ENCODE results near the gene NECTIN1. TPM values are rescaled to one million over a fixed set of nuclear protein-coding genes. Genes with fewer than 3 reads are reported as not detected.
A peak's percentile ranks its signal among the peaks of the same experiment; 100 is the strongest.

Gene NECTIN1
- total RNA-seq, 2 experiments from 2014 or later: 0.34 to 0.39 TPM

DNA sequence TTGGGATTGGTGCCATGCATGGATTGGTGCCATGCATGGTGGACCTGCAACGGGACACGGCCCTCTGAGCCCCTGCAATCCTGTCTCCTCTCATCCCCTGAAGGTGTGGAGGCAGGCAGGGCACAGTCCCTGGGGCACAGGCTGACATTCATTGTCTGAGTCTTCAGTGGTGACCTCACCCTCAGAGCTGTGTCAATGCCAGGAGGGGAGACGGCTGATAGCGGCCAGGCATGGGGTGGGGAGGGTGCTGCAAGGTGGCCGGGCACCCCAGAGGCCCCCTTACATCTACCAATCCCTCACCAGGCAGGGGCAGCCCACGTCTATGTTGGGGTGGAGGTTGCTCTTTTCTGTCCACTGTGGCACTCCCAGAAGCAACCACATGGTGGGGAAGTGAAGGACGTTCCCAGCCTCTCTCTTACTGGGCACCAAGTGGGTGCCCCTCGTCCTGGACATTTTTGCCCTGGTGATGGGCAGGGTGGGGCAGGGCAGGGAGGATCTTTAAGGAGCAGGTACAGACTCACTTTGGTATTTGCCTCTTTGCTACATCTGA is 47.6 kb downstream of the NECTIN1 start:
- Mint-ChIP-seq H3K27me3 (ENCODE audit: low read depth) (peaks cover 2% of the 10 kb centered on the region), H3K27ac (no peak overlapping the region), H3K4me3 (no peak overlapping the region), H3K36me3 (ENCODE audit: low read depth) (no peaks in the 10 kb centered on the region), H3K4me1 (ENCODE audit: low read depth) (peaks cover 11% of the 10 kb centered on the region), H3K9me3 (ENCODE audit: insufficient read depth) (no peaks in the 10 kb centered on the region)
- ATAC-seq (no peak), DNase-seq (no peak)
- POLR2A ChIA-PET: no interaction called here
- CTCF ChIA-PET: interaction anchor here (1.4 kb wide), 1 partner anchor 48 kb away, joined by 7 read pairs; the partner anchor contains the start of gene NECTIN1

DNA sequence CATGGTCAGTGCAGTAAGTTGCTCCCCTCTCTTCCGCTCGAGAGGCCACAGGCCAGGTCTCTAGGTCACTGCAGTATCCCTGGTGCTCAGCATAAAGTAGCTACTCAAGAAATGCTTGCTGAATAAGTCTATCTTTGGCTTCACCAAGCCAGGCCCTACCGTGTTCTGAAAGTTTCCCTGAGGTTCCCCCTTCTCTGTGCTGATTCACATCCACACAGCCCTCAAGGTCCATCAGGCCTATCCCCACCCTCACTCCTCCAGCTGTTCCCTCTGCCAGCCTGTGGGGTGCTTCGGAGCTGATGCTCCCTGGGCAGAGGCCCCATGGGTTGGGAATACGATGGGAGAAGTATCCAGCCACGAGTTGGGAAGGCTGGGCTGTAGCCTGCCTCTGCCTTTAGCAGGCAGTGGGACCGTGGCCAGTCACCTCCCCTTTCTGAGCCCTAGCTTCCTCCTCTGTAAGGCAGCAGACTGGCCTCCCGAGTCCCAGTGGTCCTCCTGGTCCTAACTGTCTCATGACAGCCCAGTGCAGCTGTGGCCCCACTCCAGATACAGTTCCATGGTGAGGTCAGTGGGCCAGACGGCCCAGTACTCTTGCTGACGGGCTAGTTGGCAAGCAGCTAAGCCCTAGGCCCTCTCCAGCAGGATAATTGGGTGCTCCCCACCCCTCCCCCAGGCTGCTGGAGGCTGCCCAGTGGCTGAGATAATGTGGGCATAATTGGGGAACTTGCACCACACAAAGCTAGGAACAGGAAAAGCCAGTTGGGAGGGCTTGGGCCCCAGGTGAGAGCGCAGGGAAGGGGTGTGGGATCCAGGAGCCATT is 48.2 kb downstream of the NECTIN1 start:
- ATAC-seq (no peak), DNase-seq (no peak)
- Mint-ChIP-seq H3K9me3 (ENCODE audit: insufficient read depth) (no peaks in the 10 kb centered on the region), H3K27me3 (ENCODE audit: low read depth) (no peaks in the 10 kb centered on the region), H3K4me3 (no peak overlapping the region), H3K36me3 (ENCODE audit: low read depth) (no peaks in the 10 kb centered on the region), H3K4me1 (ENCODE audit: low read depth) (peaks cover 11% of the 10 kb centered on the region), H3K27ac (no peak overlapping the region)
- CTCF ChIA-PET: no interaction called here
- POLR2A ChIA-PET: no interaction called here

DNA sequence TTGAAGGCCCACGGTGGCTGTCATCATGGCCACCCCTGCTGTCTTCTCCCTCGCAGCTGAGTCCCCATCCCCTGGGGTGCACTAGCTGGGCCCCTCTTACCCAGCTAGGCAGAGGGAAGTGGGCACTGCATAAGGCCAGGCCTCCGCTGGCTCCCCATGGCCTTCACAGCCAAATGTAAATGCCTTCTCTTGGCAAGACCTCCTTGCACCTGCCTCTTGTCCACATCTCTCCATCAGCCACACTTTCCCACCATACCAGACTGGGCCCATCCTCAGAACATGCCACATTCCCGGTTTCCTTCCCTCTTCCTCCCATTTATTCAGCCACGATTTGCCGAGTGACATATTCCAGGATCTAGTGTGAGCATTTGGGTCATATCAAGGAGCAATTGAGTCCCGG is 49.7 kb downstream of the NECTIN1 start:
- Mint-ChIP-seq H3K4me1 (ENCODE audit: low read depth) (peaks cover 15% of the 10 kb centered on the region), H3K27ac (no peak overlapping the region), H3K4me3 (no peak overlapping the region), H3K9me3 (ENCODE audit: insufficient read depth) (no peaks in the 10 kb centered on the region), H3K27me3 (ENCODE audit: low read depth) (no peaks in the 10 kb centered on the region), H3K36me3 (ENCODE audit: low read depth) (no peaks in the 10 kb centered on the region)
- POLR2A ChIA-PET: no interaction called here
- DNase-seq: no peak
- ATAC-seq: no peak
- CTCF ChIA-PET: no interaction called here

DNA sequence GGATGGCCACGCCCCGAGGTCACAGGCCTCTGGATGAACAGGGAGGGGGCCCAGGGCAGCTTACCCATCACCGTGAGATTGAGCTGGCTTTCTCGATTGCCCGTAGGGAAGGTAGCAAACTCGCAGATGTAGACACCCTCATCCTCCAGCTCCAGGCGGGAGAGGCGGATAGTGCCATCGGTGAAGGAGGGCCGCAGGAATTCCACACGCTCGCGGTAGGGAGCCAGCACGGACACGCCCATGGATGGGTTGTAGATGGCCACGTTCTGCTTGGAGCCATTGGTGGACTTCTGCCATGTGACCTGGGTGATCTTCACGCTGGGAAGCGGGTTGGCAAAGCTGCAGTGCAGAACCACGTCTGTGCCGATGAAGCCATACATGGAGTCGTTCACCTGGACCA is 50.6 kb downstream of the NECTIN1 start:
- Mint-ChIP-seq H3K9me3 (ENCODE audit: insufficient read depth) (no peaks in the 10 kb centered on the region), H3K4me1 (ENCODE audit: low read depth) (peaks cover 14% of the 10 kb centered on the region), H3K4me3 (no peak overlapping the region), H3K36me3 (ENCODE audit: low read depth) (no peaks in the 10 kb centered on the region), H3K27me3 (ENCODE audit: low read depth) (no peaks in the 10 kb centered on the region), H3K27ac (no peak overlapping the region)
- no peak for DNase-seq
- ATAC-seq: no peak
- ChIA-PET CTCF (no interaction called here), POLR2A (no interaction called here)

DNA sequence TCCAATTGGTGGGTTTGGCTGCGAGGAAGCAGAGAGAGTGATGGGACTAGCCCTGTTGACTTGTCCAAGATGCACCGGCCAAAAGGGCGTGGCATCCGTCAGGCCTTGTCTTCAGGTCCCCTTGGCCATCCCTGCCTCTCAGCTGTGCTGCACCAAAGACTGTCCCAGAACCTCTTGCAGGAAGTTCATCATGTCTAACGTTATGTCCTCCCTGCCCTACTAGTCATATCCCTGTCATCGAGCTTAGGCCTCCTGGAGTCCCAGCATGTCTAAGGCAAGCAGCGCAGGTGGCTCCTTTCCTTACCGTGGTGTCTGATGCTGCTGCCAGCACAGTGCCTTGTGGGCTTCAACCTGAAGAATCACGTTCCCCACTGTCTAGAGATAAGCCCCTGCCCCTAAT is 51.2 kb downstream of the NECTIN1 start:
- no peaks in the 10 kb centered on the region for H3K9me3 Mint-ChIP-seq (ENCODE audit: insufficient read depth)
- CTCF ChIA-PET: no interaction called here

DNA sequence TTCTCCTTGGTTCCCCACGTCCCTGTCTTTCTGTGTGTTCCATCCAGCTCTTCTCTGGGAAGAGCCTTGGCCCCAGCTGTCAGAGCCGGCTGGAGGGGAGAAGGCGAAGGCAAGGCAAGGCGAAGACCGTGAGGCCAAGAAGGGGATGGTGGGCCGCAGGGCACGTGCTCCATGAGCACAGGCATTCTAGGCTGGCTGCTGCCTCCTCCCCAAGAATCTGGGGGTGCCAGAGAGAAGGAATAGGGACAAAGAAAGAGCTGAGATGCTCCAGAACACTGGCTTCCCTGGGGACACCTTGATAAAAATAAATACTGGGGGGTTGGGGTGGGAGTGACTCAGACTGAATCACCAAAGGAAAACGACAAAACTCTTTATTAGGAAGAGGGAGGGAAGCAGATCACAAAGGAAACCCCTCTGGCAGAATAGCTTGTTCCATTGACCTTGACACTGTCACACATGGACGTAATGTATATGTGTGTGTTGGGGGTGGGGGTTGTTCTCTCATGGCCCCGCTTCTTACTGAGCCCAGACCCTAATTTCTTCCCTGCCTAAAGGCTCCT is 52.5 kb downstream of the NECTIN1 start:
- H3K36me3 Mint-ChIP-seq (ENCODE audit: low read depth): no peaks in the 10 kb centered on the region
- CTCF ChIA-PET: interaction anchor here (4.1 kb wide), 1 partner anchor 53 kb away, joined by 50 read pairs; the partner anchor contains the start of gene NECTIN1
- no peak overlapping the region for H3K4me3 Mint-ChIP-seq
- H3K27ac Mint-ChIP-seq: no peak overlapping the region
- no peak for DNase-seq
- no peak for ATAC-seq
- H3K9me3 Mint-ChIP-seq (ENCODE audit: insufficient read depth): no peaks in the 10 kb centered on the region
- no peaks in the 10 kb centered on the region for H3K27me3 Mint-ChIP-seq (ENCODE audit: low read depth)
- peaks cover 13% of the 10 kb centered on the region for H3K4me1 Mint-ChIP-seq (ENCODE audit: low read depth)
- POLR2A ChIA-PET: no interaction called here

More for the DNA sequence above, 51.2 kb downstream of the NECTIN1 start:
- H3K4me1 Mint-ChIP-seq (ENCODE audit: low read depth): peaks cover 13% of the 10 kb centered on the region
- H3K36me3 Mint-ChIP-seq (ENCODE audit: low read depth): no peaks in the 10 kb centered on the region
- POLR2A ChIA-PET: no interaction called here
- DNase-seq (no peak), ATAC-seq (no peak)
- no peak overlapping the region for H3K27ac Mint-ChIP-seq
- no peaks in the 10 kb centered on the region for H3K27me3 Mint-ChIP-seq (ENCODE audit: low read depth)
- H3K4me3 Mint-ChIP-seq: no peak overlapping the region

DNA sequence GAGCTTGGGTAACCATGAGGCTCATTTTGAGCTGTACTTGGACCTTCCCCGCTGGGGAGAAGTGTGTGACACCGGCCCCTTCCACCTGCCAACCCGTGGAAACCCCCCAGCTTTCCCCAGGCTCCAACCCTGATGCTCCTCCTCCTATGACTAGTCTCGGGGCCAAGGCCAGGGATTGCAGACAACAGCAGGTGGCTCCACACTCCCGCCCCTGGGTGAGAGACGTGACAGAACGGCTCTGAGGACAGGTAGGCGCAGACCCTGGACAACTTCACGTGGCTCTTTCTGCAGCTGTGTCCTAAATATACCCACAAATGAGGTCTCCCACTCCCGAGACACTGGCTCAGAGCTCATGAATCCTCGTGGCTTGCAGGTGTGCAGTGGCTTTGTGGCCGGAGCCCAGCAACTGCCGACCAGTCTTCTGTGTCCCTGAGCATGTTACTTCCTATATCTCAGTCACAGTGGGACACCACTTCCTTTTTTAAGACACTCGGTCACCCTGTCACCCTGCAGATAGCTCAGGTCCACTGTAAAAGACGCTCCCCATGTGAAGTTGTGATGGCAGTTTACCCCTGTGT is 55.2 kb downstream of the NECTIN1 start:
- Mint-ChIP-seq H3K4me3 (no peak overlapping the region), H3K9me3 (ENCODE audit: insufficient read depth) (no peaks in the 10 kb centered on the region), H3K36me3 (ENCODE audit: low read depth) (no peaks in the 10 kb centered on the region), H3K27ac (no peak overlapping the region), H3K27me3 (ENCODE audit: low read depth) (peaks cover 2% of the 10 kb centered on the region), H3K4me1 (ENCODE audit: low read depth) (peaks cover 13% of the 10 kb centered on the region)
- DNase-seq: peak; percentile 55
- CTCF ChIA-PET: interaction anchor here (0.9 to 4.1 kb wide), 5 partner anchors 12 to 629 kb away, joined by 3 to 50 read pairs (median 4); partner anchors contain the start of gene NECTIN1
- ATAC-seq: peak; percentile 71
- POLR2A ChIA-PET: no interaction called here

DNA sequence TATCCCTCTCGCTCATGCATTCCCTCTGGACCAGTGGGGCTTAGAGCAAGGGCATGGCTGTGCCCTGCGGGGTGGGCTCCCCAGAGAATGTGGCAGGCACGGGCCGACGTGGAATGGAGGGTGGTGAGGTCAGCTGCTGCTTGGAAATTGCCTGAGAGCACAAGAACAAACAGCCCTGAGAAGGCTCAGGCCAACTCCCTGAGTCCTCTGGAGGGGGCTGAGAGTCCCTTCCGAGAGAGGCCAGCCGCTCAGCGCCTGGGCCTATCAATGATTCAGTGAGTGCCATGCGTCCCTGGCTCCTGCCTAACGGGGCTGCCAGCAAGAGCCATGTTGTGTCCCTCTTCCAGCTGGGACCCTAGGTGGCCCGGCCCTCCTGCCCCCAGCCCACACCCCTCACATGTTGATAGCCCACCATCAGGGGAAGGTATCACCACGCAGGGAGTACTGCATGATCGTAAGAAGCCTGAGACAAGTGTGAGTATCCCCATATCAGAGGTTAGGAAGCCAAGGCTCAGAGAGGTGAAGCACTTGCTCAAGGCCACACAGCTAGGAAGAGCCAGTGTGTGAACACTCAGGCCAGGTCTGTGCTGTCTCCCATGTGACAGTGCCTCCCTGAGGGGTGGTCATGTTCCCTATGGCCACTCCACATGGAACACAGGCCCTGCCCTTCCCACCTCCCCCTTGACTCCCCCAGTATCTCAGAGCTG is 55.8 kb downstream of the NECTIN1 start:
- DNase-seq (no peak), ATAC-seq (no peak)
- H3K36me3 Mint-ChIP-seq (ENCODE audit: low read depth): no peaks in the 10 kb centered on the region
- no peak overlapping the region for H3K4me3 Mint-ChIP-seq
- no peaks in the 10 kb centered on the region for H3K9me3 Mint-ChIP-seq (ENCODE audit: insufficient read depth)
- peaks cover 13% of the 10 kb centered on the region for H3K4me1 Mint-ChIP-seq (ENCODE audit: low read depth)
- H3K27ac Mint-ChIP-seq: no peak overlapping the region
- peaks cover 2% of the 10 kb centered on the region for H3K27me3 Mint-ChIP-seq (ENCODE audit: low read depth)
- ChIA-PET CTCF (interaction anchor here (1.1 to 4.1 kb wide), 3 partner anchors 12 to 630 kb away, joined by 4 to 50 read pairs (median 5); partner anchors contain the start of gene NECTIN1), POLR2A (no interaction called here)

DNA sequence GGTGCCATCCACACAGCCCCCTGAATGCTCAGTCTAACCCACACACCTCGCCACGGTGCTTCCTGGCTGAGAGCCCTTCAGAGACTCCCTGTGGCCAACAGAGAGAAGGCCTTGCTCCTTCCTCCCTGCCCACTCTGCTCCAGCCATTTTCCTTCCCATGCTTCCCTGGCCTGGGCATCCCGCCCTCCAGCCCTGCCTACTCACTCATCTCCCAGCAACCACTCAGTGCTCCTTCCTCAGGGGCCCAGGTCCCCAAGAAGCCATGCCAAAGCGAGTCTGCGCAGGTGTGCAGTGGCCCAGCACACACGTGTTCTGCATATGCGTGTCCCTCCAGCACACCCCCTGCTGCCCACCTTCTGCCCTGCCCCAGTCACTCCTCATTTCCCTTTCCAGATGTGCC is 56.4 kb downstream of the NECTIN1 start:
- Mint-ChIP-seq H3K27me3 (ENCODE audit: low read depth) (peaks cover 2% of the 10 kb centered on the region), H3K27ac (no peak overlapping the region), H3K9me3 (ENCODE audit: insufficient read depth) (no peaks in the 10 kb centered on the region), H3K36me3 (ENCODE audit: low read depth) (no peaks in the 10 kb centered on the region), H3K4me1 (ENCODE audit: low read depth) (peaks cover 13% of the 10 kb centered on the region), H3K4me3 (no peak overlapping the region)
- POLR2A ChIA-PET: no interaction called here
- ATAC-seq (no peak), DNase-seq (no peak)
- CTCF ChIA-PET: no interaction called here

DNA sequence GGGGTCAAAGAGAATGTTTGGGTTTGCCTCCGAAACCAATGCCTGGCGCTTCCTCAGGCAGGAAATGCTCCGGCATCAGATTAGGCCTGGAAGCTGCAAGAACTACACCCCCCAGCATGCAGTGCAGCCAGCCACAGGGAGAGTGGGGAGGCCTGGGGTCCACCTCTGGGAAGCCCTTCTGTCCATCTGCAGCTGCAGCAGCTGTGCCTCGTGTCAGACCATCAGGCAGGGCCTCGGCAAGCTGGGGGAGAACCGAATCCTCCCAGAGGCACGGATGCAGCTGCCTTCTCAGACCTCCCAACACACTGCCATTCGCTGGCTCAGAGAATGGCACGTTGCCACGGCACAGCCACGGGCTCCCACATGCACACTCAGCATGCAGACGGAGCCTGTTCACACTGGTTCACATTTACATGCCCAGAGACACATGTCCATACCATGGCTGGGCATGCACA is 57.4 kb downstream of the NECTIN1 start:
- Mint-ChIP-seq H3K4me3 (no peak overlapping the region), H3K4me1 (ENCODE audit: low read depth) (peaks cover 13% of the 10 kb centered on the region), H3K27me3 (ENCODE audit: low read depth) (peaks cover 2% of the 10 kb centered on the region), H3K27ac (no peak overlapping the region), H3K36me3 (ENCODE audit: low read depth) (no peaks in the 10 kb centered on the region), H3K9me3 (ENCODE audit: insufficient read depth) (no peaks in the 10 kb centered on the region)
- ChIA-PET CTCF (no interaction called here), POLR2A (no interaction called here)
- DNase-seq (no peak), ATAC-seq (no peak)

DNA sequence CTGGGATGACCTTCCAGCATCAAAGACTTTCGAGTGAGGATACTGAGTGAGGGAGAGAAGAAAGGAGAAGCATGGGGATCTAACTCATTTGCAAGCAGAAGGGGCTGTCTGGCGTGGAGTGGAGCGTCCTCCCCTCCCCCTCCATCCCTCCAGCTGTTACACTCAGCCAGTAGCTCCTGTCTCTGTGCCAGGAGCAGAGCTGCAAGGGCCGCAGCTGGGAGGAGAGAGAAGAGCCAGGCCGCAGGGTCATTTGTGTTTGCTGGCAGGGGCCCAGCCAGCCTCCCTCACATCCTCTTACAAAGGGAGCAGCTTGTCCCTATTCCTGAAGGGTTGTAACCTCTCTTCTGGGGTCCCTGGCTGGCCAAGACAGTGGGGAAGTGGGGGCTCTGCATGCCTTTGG is 57.9 kb downstream of the NECTIN1 start:
- Mint-ChIP-seq H3K27me3 (ENCODE audit: low read depth) (peaks cover 2% of the 10 kb centered on the region), H3K4me1 (ENCODE audit: low read depth) (peaks cover 13% of the 10 kb centered on the region), H3K36me3 (ENCODE audit: low read depth) (no peaks in the 10 kb centered on the region), H3K27ac (no peak overlapping the region), H3K9me3 (ENCODE audit: insufficient read depth) (no peaks in the 10 kb centered on the region), H3K4me3 (no peak overlapping the region)
- DNase-seq (no peak), ATAC-seq (no peak)
- POLR2A ChIA-PET: no interaction called here
- CTCF ChIA-PET: no interaction called here
